CD4-positive, alpha-beta T cell treated with Interleukin-15 for 4 hours (primary cell): ENCODE data around the gene GPATCH2L.

Experiments
- DNase-seq: peaks from one replicate; pipeline ENCODE4 v3.0.0-alpha.2; 2020; ENCODE audit warnings: low spot score

Gene GPATCH2L

DNA sequence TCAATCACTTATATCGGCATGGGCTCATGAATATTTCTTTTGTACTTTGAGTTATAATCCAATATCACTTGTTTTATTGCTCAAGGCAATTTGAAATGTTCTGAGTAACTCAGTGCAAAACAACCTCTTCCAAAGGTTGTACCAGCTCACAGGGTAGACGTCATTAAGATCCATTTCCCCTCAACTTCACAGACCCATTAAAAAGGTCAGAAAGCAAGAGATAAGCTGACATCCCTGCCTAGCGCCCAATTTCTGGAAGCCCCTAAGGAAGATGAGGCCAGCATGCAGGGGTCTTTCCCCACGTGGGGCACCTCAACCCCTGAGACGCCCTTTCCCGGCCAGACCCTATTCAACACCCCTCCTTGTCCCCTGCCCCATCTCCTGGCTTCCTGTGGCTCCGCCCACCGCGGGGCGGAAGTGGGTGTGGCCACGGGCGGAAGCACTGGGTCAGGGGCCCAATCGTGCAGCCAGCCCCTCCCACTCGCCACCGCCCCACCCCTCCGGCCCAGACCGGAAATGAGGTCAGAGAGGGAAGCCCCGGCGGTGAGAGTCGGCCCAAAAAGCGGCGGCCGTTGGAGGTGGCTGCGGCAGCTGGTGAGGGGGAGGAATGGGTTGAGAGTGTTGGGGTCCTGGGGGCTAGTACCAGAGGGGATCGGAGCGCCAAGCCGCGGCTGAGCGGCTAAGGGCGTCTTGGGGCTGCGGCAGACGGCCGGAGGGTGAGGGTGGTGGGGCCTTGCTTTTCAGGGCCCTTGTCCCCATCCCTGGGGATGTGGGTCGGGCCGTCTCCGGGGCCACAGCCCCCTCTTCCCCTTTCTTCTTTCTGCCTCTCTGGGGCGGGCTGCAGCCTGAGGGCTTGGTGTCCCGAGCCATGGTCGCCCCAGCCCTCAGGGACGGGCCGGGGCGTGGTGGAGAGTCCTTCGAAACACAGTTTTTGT is at the start of gene GPATCH2L:
Gene GPATCH2L, plus strand, starts transcription at position 525 of the 935 bp plus-strand sequence. CDS start 2,442 bp downstream, outside the sequence.
- DNase-seq, result peak; percentile 96

GRCh38 chr14:76104802-76105355 is 46.8 kb upstream of the GPATCH2L start:
- no peak for DNase-seq

DNA sequence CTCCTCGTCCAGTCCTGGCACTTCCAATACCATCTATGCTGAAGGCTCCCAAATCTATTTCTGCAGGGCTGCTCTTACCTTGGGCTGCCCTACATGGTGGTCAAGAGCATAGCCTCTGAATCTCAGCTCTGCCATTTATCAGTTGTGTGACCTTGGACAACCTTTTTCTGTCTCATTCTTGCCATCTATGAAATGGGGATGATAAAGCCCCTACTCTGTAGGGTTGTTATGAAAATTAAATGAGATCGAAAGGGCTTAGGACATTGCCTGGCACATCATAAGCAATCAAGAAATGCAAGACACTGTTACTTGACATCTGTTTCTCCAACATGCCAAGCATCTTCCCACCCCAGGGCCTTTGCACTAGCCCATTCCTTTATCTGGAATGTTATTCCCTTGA is 45.5 kb upstream of the GPATCH2L start:
- DNase-seq, result no peak

GRCh38 chr14:76109087-76109880 is 42.4 kb upstream of the GPATCH2L start:
- DNase-seq, result no peak

GRCh38 chr14:76112889-76113624 is 38.7 kb upstream of the GPATCH2L start:
- no peak for DNase-seq

GRCh38 chr14:76113691-76114090 is 38.0 kb upstream of the GPATCH2L start:
- no peak for DNase-seq

DNA sequence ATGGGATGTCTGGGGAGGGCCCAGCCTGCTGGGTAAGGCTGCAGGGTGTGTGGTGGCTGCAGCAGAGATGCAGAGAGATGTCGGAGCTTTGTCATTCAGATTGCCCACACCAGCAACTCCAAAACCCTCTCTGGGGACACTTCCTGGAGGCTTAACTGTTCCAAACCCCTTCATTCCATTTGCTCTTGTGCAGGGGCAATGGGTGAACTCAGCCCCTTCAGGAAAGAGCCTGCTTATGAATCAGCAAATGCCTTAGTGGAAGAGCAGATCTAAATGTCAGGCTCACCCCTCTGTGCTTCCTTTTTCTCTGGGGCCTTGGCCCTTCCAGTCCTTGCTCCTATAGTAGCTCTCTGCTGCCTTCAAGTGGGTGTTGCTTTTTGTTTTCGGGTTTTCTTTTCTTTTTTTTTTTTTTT is 36.7 kb upstream of the GPATCH2L start:
- DNase-seq, result no peak

GRCh38 chr14:76117789-76118484 is 33.8 kb upstream of the GPATCH2L start:
- no peak for DNase-seq

- no peak for DNase-seq
Measured at GRCh38 chr14:76118594-76118993, 33.1 kb upstream of the GPATCH2L start.

DNA sequence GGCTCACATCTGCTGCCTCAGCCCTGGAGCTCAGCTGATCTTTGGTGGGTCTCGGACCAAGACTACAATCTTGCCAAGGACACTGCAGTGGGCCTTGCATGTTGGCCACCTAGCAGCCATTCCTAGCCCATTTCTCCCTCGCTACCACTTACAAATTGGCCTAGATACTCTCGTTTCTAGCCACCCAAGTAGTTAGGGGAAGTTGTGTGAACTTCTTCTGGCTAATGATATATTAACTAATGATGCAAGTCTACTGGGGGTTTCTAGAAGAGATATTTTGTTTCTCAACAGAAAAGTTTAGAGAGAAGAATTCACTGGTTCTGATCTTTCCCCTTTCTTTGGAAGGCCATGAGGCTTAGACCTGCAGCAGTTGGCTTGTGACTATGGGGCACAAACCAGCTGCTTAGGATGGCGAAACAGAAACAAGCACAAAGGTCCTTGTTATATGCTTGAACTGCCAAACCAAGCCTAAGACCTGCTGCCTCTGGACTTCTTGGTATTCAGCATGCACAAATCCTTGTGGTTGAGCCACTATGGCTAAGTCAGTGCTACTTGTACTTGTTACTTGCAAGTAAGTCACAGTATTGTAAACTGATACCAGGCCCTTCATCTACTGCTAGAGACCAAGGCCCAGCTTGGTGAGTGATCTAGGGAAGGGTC is 30.5 kb upstream of the GPATCH2L start:
- no peak for DNase-seq

GRCh38 chr14:76123426-76124225 is 28.1 kb upstream of the GPATCH2L start:
- DNase-seq, result no peak

DNA sequence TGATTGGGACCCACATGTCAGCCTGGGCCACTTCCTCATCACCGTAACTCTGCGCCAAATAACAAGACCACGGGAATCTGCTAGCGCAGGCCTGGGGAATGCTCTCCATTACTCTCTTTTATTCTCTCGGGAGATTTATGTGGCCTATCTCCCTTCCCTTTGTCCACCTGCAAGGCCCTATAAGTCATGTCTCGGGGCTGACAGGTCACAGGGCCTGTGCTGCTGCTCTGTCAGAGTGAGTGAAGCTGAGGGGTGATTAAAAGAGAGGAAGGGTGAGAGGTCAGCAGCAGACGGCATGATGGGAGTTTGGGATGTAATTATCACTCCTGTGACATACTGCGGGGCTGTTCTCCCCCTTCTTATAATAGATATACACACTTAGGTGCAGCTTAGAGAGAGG is 26.2 kb upstream of the GPATCH2L start:
- no peak for DNase-seq

- no peak for DNase-seq
Measured at GRCh38 chr14:76126076-76126475, 25.6 kb upstream of the GPATCH2L start.

DNA sequence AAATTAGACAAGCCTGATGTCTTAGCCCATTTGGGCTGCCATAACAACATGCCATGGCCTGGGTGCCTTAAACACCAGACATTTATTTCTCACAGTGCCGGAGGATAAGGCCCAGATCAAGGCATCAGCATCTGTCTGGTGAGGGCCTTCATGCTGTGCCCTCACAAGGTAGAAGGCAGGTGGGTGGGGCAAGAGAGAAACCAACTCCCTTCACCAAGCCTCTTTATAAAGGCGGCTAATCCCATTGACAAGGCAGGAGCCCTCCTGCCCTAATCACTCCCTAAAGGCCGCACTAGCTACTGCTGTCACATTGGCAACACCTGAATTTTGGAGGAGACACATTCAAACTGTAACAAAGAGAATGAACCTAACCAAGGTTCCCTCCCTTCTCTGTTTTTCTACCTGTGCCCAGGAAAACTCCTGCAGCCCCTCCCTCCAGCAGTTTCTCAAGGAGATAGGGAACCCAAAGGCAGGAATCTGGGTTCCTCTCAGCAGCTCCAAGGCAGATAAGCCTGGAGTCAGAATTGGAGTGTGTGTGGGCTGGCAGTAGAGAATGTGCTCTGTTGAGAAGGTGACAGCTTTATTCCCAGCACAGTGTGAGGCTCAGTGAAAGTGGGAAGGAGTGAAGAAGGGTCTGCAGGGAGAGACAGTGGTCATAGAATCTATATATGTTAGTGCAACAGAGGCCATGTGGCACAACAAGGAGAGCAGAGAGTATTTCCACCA is 21.7 kb upstream of the GPATCH2L start:
- no peak for DNase-seq

DNA sequence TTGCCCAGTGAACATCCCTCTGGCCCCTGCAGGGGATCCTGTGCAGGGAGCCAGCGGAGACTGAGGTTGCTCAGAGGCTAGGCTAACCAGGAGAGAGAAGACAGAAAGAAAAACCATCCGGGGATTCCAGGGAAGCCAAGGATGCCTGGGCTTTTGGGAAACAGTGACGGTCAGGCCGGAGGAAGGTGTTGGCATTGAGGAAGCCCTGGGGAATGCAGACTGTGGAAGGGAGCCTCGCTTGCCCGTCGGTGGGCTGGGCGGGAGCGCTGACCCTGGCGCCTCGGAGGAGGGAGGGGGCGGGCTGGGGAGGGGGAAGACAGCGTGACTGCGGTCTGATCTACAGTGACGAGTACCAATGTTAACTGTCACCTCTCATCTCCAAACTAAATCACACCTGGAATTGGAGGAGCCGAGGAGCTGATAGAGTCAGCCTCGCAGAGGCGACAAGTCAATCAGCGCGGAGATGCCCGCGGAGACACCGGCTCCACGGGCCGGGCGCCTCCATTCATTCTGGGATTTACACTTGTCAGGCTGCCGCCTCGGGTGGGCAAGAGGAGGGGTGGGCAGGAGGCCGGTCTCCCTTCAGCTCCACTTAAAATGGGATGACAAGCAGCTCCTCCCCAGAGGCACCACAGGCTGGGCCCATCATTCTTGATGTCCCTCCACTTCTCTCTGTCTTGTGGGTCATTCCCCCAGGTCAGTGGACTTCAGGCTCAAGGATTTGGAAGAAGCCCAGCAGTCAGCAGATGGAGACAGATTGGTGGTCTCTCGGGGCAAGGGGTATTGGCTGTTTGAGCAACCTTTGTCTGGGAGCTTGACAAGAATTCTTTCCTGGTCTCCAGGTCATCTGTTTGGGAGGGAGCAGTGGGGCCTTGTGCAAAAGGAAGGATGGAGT is 20.4 kb upstream of the GPATCH2L start:
- no peak for DNase-seq

GRCh38 chr14:76133103-76133502 is 18.6 kb upstream of the GPATCH2L start:
- DNase-seq, result no peak

GRCh38 chr14:76134231-76134630 is 17.5 kb upstream of the GPATCH2L start:
- no peak for DNase-seq

- DNase-seq, result no peak
Measured at GRCh38 chr14:76135722-76136121, 16.0 kb upstream of the GPATCH2L start.
